Measurements from ENCODE around the gene MAMLD1.

MAMLD1 gene

DNA sequence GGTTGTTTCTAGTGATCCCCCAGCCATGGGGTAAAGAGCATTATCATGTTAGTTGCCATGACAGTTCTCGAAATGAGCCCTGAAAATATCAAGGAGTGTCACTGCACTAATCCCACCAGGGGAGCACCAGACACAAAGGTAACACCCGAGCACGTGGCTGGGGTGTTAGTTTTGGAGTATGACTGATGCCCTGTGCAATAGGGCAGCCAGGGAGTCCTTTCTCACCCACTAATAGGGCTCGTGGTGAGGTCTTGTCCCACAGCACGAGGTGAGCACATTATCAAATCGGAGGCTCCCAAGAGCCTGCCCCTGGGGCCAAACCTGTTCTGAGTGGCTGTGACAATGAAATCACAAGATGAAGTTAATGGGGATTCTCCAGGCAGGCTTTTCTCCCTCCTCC lies 9.6 kb downstream of the MAMLD1 start:
- TF ChIP-seq, protein P1, sequence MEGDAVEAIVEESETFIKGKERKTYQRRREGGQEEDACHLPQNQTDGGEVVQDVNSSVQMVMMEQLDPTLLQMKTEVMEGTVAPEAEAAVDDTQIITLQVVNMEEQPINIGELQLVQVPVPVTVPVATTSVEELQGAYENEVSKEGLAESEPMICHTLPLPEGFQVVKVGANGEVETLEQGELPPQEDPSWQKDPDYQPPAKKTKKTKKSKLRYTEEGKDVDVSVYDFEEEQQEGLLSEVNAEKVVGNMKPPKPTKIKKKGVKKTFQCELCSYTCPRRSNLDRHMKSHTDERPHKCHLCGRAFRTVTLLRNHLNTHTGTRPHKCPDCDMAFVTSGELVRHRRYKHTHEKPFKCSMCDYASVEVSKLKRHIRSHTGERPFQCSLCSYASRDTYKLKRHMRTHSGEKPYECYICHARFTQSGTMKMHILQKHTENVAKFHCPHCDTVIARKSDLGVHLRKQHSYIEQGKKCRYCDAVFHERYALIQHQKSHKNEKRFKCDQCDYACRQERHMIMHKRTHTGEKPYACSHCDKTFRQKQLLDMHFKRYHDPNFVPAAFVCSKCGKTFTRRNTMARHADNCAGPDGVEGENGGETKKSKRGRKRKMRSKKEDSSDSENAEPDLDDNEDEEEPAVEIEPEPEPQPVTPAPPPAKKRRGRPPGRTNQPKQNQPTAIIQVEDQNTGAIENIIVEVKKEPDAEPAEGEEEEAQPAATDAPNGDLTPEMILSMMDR (conservative IDR thresholded peaks at IDR 0.05; ENCODE audit: low read depth), result no peak
- CTCF ChIA-PET, result no interaction called here
- H3K27ac ChIP-seq, result no peak overlapping the region
- DNase-seq (ENCODE audit: low spot score), result no peak
- POLR2A ChIA-PET (ENCODE audit: low non-redundant PET), result no interaction called here

DNA sequence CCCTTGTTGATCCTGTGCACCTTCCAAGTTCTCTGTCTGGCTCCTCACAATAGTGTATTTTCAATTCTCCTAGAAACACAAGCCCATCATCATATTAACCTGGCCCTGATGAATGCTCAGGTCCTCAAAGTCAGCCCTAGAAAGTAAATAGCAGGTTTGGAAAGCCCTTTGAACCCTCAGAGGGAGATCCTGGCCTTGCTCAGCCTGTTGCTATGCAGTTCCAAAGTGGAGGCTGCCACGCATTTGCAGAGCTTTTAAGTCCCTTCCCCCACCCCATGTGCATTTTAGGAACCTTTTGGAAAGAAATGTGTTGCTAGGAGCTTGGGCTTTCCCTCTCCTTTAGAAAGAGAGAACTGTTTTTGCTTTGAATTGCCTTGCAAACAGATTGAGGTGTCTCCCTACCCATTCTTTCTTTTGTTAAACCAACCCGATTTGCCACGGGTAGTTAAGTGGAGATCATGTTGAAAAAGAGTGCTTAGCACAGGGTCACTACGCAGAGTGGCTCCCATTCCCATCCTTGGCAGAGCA lies 12.2 kb downstream of the MAMLD1 start:
- POLR2A ChIA-PET (ENCODE audit: low non-redundant PET), result no interaction called here
- no peak overlapping the region for H3K27ac ChIP-seq
- TF ChIP-seq, protein P1 (conservative IDR thresholded peaks at IDR 0.05; ENCODE audit: low read depth), result no peak
- CTCF ChIA-PET, result no interaction called here
- no peak for DNase-seq (ENCODE audit: low spot score)

DNA sequence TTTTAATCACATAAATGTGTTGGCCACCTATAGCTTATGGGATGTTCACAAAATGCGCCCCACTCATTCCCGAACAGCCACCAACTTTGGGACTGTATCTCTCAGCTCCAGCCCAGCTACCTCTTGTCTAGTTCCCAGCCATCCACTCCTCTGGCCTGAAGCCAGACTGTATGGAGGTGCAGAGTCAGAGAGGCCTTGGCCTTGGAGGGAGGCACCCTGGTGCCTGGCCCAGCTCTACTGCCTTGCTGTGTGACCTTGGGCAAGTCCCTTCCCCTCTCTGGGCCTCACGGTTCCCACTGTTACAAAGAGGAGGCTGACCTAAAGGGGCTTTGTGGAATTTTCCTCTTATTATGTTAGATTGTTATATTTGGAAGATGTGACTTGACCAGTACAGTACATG lies 13.9 kb downstream of the MAMLD1 start:
- no peak overlapping the region for H3K27ac ChIP-seq
- TF ChIP-seq, protein P1 (conservative IDR thresholded peaks at IDR 0.05; ENCODE audit: low read depth), result no peak
- ChIA-PET CTCF (no interaction called here), POLR2A (ENCODE audit: low non-redundant PET) (no interaction called here)
- no peak for DNase-seq (ENCODE audit: low spot score)

DNA sequence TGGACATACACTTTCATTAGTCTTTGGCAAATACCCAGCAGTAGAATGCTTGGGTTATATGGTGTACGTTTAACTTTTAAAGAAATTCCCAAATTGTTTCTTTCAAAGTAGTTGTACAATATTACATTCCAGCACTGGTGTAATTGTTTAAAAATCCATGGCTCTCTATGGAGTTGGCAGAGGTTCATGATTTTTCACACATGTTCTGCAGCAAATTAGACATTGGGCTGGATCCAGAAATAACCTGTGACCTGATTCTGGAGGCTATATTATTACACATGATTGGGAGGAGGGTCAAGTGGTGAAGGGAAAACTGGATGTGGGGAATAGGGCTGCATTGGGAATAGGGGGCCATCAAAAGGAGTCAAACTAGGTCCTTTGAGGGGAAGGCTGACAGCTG lies 41.9 kb downstream of the MAMLD1 start:
- H3K27ac ChIP-seq, result no peak overlapping the region
- TF ChIP-seq, protein P1 (conservative IDR thresholded peaks at IDR 0.05; ENCODE audit: low read depth), result no peak
- ChIA-PET POLR2A (ENCODE audit: low non-redundant PET) (no interaction called here), CTCF (interaction anchor here (0.6 to 0.7 kb wide), 2 partner anchors 355 to 451 kb away, joined by 3 to 4 read pairs; no protein-coding TSS in a partner anchor)
- no peak for DNase-seq (ENCODE audit: low spot score)

DNA sequence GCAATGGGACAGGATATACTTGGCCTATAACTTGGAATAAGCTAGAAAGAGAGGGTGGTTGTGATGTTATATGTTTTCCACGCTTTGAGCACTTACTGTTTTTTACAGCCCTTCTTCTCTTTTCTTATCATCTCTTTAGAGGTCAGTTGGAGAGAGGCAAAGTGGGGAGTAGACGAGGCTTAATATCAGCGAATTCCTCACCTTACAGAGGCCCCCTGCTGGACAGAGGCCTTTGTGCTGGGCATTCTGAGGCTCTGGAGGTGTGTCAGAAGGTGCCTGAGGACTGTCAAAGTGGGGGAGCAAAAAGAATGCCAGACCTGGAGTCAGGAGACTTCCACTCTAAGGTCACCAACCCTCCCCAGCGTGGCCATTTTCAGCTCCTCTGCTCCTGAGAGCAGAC lies 42.5 kb downstream of the MAMLD1 start:
- ChIA-PET POLR2A (ENCODE audit: low non-redundant PET) (no interaction called here), CTCF (interaction anchor here (0.7 kb wide), 1 partner anchor 355 kb away, joined by 3 read pairs; no protein-coding TSS in a partner anchor)
- TF ChIP-seq, protein P1 (conservative IDR thresholded peaks at IDR 0.05; ENCODE audit: low read depth), result no peak
- DNase-seq (ENCODE audit: low spot score), result no peak
- no peak overlapping the region for H3K27ac ChIP-seq

DNA sequence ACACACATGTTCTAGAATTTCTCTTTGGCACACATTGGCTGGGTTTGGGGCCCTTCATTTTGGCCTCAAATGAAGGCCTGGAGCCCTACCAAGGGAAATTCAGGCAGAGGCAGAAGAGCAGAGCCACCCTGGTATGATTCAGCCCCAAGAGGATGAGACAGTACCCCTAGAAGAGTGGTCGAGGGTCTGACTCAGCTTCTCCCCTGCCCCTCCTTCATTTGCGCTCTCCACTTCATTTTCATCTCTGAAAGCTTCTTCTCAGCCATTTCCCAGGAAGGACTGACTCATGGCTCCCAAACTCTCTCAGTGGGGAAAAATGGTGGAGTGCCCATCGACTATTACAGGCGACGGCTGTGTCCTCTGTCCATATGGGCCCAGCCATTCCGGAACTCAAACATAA lies 43.5 kb downstream of the MAMLD1 start:
- H3K27ac ChIP-seq, result no peak overlapping the region
- CTCF ChIA-PET, result interaction anchor here (0.6 kb wide), 1 partner anchor 12 kb away, joined by 3 read pairs; no protein-coding TSS in a partner anchor
- DNase-seq (ENCODE audit: low spot score), result no peak
- POLR2A ChIA-PET (ENCODE audit: low non-redundant PET), result no interaction called here
- TF ChIP-seq, protein P1 (conservative IDR thresholded peaks at IDR 0.05; ENCODE audit: low read depth), result no peak

Measured in RWPE1 (cell line).